ENCODE results near the gene TMEM209. TPM values are rescaled to one million over a fixed set of nuclear protein-coding genes. Genes with fewer than 3 reads are reported as not detected.
A peak's percentile ranks its signal among the peaks of the same experiment; 100 is the strongest.

The TMEM209 gene
- total and polyA plus RNA-seq, 3 experiments from 2014 or later: 43.1 to 55.7 (median 52.1) TPM

GRCh38 chr7:130143334-130143732 is 61.9 kb downstream of the TMEM209 start:
- H3K36me3 ChIP-seq (ENCODE audit: insufficient read depth, low read length): no peaks in the 10 kb centered on the region
- H3K27ac Mint-ChIP-seq: no peak overlapping the region
- ChIA-PET CTCF (no interaction called here), POLR2A (no interaction called here)
- H3K9me3 ChIP-seq (ENCODE audit: low read length): no peaks in the 10 kb centered on the region
- peaks cover 5 to 15% (median 11%) of the 10 kb centered on the region in 3 donors for H3K4me1 Mint-ChIP-seq
- H3K4me1 ChIP-seq (ENCODE audit: insufficient read depth, low read length): peaks cover 12% of the 10 kb centered on the region
- H3K4me3 Mint-ChIP-seq: peak overlapping the region in 2 of 7 donors; percentile 28 to 52
- peaks cover 0 to 1% of the 10 kb centered on the region in 2 donors for H3K27me3 Mint-ChIP-seq
- H3K4me3 ChIP-seq (ENCODE audit: low read length): no peak overlapping the region
- H3K36me3 Mint-ChIP-seq: peaks cover 0 to 11% (median 8%) of the 10 kb centered on the region in 3 donors
- no peak for DNase-seq
- H3K27ac ChIP-seq (ENCODE audit: low read depth, low read length): no peak overlapping the region
- no peaks in the 10 kb centered on the region for H3K27me3 ChIP-seq (ENCODE audit: insufficient read depth, low read length, poor library complexity, severe bottlenecking)
- H3K9me3 Mint-ChIP-seq: no peaks in the 10 kb centered on the region

- Histone ChIP-seq H3K4me3 (ENCODE audit: low read length) (no peak overlapping the region), H3K4me1 (ENCODE audit: insufficient read depth, low read length) (peaks cover 12% of the 10 kb centered on the region), H3K27ac (ENCODE audit: low read depth, low read length) (peak overlapping the region; percentile 67), H3K9me3 (ENCODE audit: low read length) (no peaks in the 10 kb centered on the region), H3K27me3 (ENCODE audit: insufficient read depth, low read length, poor library complexity, severe bottlenecking) (no peaks in the 10 kb centered on the region), H3K36me3 (ENCODE audit: insufficient read depth, low read length) (no peaks in the 10 kb centered on the region)
- Mint-ChIP-seq H3K4me3 (peak overlapping the region in 4 of 7 donors; percentile 8 to 78 (median 40)), H3K36me3 (peaks cover 0 to 13% (median 8%) of the 10 kb centered on the region in 3 donors), H3K9me3 (no peaks in the 10 kb centered on the region), H3K27me3 (peaks cover 0 to 1% of the 10 kb centered on the region in 2 donors), H3K27ac (peak overlapping the region in 1 of 8 donors; percentile 85), H3K4me1 (peaks cover 5 to 15% (median 11%) of the 10 kb centered on the region in 3 donors)
- DNase-seq: no peak
- ChIA-PET CTCF (no interaction called here), POLR2A (interaction anchor here (0.9 kb wide), 1 partner anchor 62 kb away, joined by 3 read pairs; the partner anchor contains the start of gene TMEM209)
Observed at GRCh38 chr7:130142654-130143333, 62.4 kb downstream of the TMEM209 start.

- Histone ChIP-seq H3K9me3 (ENCODE audit: low read length) (no peaks in the 10 kb centered on the region), H3K27ac (ENCODE audit: low read depth, low read length) (peak overlapping the region; percentile 67), H3K4me1 (ENCODE audit: insufficient read depth, low read length) (peaks cover 15% of the 10 kb centered on the region), H3K4me3 (ENCODE audit: low read length) (peak overlapping the region; percentile 57), H3K27me3 (ENCODE audit: insufficient read depth, low read length, poor library complexity, severe bottlenecking) (no peaks in the 10 kb centered on the region), H3K36me3 (ENCODE audit: insufficient read depth, low read length) (no peaks in the 10 kb centered on the region)
- peaks cover 0 to 16% (median 8%) of the 10 kb centered on the region in 3 donors for H3K36me3 Mint-ChIP-seq
- DNase-seq: no peak
- peaks cover 5 to 15% (median 13%) of the 10 kb centered on the region in 3 donors for H3K4me1 Mint-ChIP-seq
- H3K9me3 Mint-ChIP-seq: no peaks in the 10 kb centered on the region
- POLR2A ChIA-PET: interaction anchor here (0.9 kb wide), 1 partner anchor 63 kb away, joined by 3 read pairs; the partner anchor contains the start of gene TMEM209
- H3K27me3 Mint-ChIP-seq: peaks cover 0 to 1% of the 10 kb centered on the region in 2 donors
- H3K4me3 Mint-ChIP-seq: peak overlapping the region; percentile 20 to 81 (median 70)
- CTCF ChIA-PET: no interaction called here
- H3K27ac Mint-ChIP-seq: peak overlapping the region in 4 of 8 donors; percentile 35 to 86 (median 81)
Observed at GRCh38 chr7:130141884-130142653, 63.1 kb downstream of the TMEM209 start.

GRCh38 chr7:130141161-130141883 is 63.9 kb downstream of the TMEM209 start:
- peak in 2 of 5 donors; percentile 31 to 53 for DNase-seq
- Mint-ChIP-seq H3K4me3 (peak overlapping the region; percentile 40 to 81 (median 70)), H3K9me3 (no peaks in the 10 kb centered on the region), H3K36me3 (peaks cover 0 to 19% (median 9%) of the 10 kb centered on the region in 3 donors), H3K27ac (peak overlapping the region in 4 of 8 donors; percentile 23 to 85 (median 56)), H3K4me1 (peaks cover 8 to 21% (median 21%) of the 10 kb centered on the region in 3 donors), H3K27me3 (peaks cover 0 to 1% of the 10 kb centered on the region in 2 donors)
- H3K4me1 ChIP-seq (ENCODE audit: insufficient read depth, low read length): peaks cover 23% of the 10 kb centered on the region
- H3K27me3 ChIP-seq (ENCODE audit: insufficient read depth, low read length, poor library complexity, severe bottlenecking): no peaks in the 10 kb centered on the region
- CTCF ChIA-PET: interaction anchor here (0.9 kb wide), 1 partner anchor 15 kb away, joined by 3 read pairs; no protein-coding TSS in a partner anchor
- peak overlapping the region; percentile 57 for H3K4me3 ChIP-seq (ENCODE audit: low read length)
- POLR2A ChIA-PET: no interaction called here
- no peaks in the 10 kb centered on the region for H3K36me3 ChIP-seq (ENCODE audit: insufficient read depth, low read length)
- no peaks in the 10 kb centered on the region for H3K9me3 ChIP-seq (ENCODE audit: low read length)
- H3K27ac ChIP-seq (ENCODE audit: low read depth, low read length): peak overlapping the region; percentile 67

GRCh38 chr7:130140551-130141160 is 64.5 kb downstream of the TMEM209 start:
- DNase-seq: no peak
- H3K9me3 ChIP-seq (ENCODE audit: low read length): no peaks in the 10 kb centered on the region
- H3K4me1 ChIP-seq (ENCODE audit: insufficient read depth, low read length): peaks cover 25% of the 10 kb centered on the region
- peak overlapping the region in 2 of 8 donors; percentile 23 to 31 for H3K27ac Mint-ChIP-seq
- H3K4me3 ChIP-seq (ENCODE audit: low read length): peak overlapping the region; percentile 57
- H3K36me3 ChIP-seq (ENCODE audit: insufficient read depth, low read length): no peaks in the 10 kb centered on the region
- peaks cover 13 to 27% (median 25%) of the 10 kb centered on the region in 3 donors for H3K4me1 Mint-ChIP-seq
- peaks cover 0 to 25% (median 14%) of the 10 kb centered on the region in 3 donors for H3K36me3 Mint-ChIP-seq
- no peaks in the 10 kb centered on the region for H3K9me3 Mint-ChIP-seq
- H3K4me3 Mint-ChIP-seq: peak overlapping the region; percentile 33 to 78 (median 70)
- POLR2A ChIA-PET: interaction anchor here (0.8 kb wide), 1 partner anchor 22 kb away, joined by 3 read pairs; no protein-coding TSS in a partner anchor
- H3K27ac ChIP-seq (ENCODE audit: low read depth, low read length): peak overlapping the region; percentile 67
- H3K27me3 Mint-ChIP-seq: peaks cover 0 to 1% of the 10 kb centered on the region in 2 donors
- H3K27me3 ChIP-seq (ENCODE audit: insufficient read depth, low read length, poor library complexity, severe bottlenecking): no peaks in the 10 kb centered on the region
- CTCF ChIA-PET: interaction anchor here (0.9 kb wide), 1 partner anchor 16 kb away, joined by 3 read pairs; no protein-coding TSS in a partner anchor

GRCh38 chr7:130139193-130139960 is 65.8 kb downstream of the TMEM209 start:
- H3K36me3 ChIP-seq (ENCODE audit: insufficient read depth, low read length): peaks cover under 1% of the 10 kb centered on the region
- H3K9me3 ChIP-seq (ENCODE audit: low read length): no peaks in the 10 kb centered on the region
- Mint-ChIP-seq H3K4me3 (peak overlapping the region in 6 of 7 donors; percentile 31 to 53 (median 46)), H3K27me3 (peaks cover 0 to 1% of the 10 kb centered on the region in 2 donors), H3K9me3 (no peaks in the 10 kb centered on the region), H3K4me1 (peaks cover 13 to 31% (median 27%) of the 10 kb centered on the region in 3 donors), H3K36me3 (peaks cover 0 to 37% (median 16%) of the 10 kb centered on the region in 3 donors), H3K27ac (peak overlapping the region in 1 of 8 donors; percentile 68)
- H3K4me1 ChIP-seq (ENCODE audit: insufficient read depth, low read length): peaks cover 25% of the 10 kb centered on the region
- no peak for DNase-seq
- POLR2A ChIA-PET: interaction anchor here (0.8 kb wide), 1 partner anchor 24 kb away, joined by 3 read pairs; no protein-coding TSS in a partner anchor
- CTCF ChIA-PET: no interaction called here
- H3K27me3 ChIP-seq (ENCODE audit: insufficient read depth, low read length, poor library complexity, severe bottlenecking): no peaks in the 10 kb centered on the region
- no peak overlapping the region for H3K4me3 ChIP-seq (ENCODE audit: low read length)
- H3K27ac ChIP-seq (ENCODE audit: low read depth, low read length): no peak overlapping the region

- Mint-ChIP-seq H3K4me1 (peaks cover 13 to 31% (median 27%) of the 10 kb centered on the region in 3 donors), H3K4me3 (no peak overlapping the region), H3K36me3 (peaks cover 0 to 57% (median 16%) of the 10 kb centered on the region in 3 donors), H3K27me3 (no peaks in the 10 kb centered on the region), H3K27ac (no peak overlapping the region), H3K9me3 (no peaks in the 10 kb centered on the region)
- H3K9me3 ChIP-seq (ENCODE audit: low read length): no peaks in the 10 kb centered on the region
- H3K27ac ChIP-seq (ENCODE audit: low read depth, low read length): peak overlapping the region; percentile 75
- peaks cover 7% of the 10 kb centered on the region for H3K36me3 ChIP-seq (ENCODE audit: insufficient read depth, low read length)
- CTCF ChIA-PET: no interaction called here
- POLR2A ChIA-PET: no interaction called here
- no peak overlapping the region for H3K4me3 ChIP-seq (ENCODE audit: low read length)
- no peaks in the 10 kb centered on the region for H3K27me3 ChIP-seq (ENCODE audit: insufficient read depth, low read length, poor library complexity, severe bottlenecking)
- peaks cover 25% of the 10 kb centered on the region for H3K4me1 ChIP-seq (ENCODE audit: insufficient read depth, low read length)
- DNase-seq: no peak
Observed at GRCh38 chr7:130137207-130137606, 68.0 kb downstream of the TMEM209 start.
